NCI-H187 treated with DMSO at 0.1 percent for 48 hours (cell line): Measurements from ENCODE around the gene NRG3.

Source experiments
- DNase-seq: peaks from one replicate; lab custom pipeline; 2025; lab: John Stamatoyannopoulos, UW

NRG3 gene

DNA sequence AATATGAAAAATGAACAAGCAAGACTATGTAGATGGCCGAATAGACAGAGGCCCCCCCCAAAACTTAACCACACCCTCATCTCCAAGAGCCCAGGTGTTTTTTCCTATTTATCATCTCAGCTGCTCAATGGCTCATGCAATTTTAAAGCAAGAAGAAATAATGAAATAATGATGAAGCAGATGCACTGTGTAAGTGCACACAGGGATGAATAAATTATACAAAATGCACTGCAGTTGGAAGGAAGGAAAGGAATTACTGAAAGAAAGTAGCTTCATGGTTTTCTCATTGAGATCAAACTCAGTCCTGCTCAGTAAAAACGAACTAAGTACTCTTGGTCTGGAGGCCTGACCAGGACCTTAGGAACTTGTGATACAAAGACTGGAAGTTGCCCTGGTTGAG lies 810.1 kb downstream of the NRG3 start:
- no peak for DNase-seq

GRCh38 chr10:82691211-82691610 lies 816.2 kb downstream of the NRG3 start:
- no peak for DNase-seq

GRCh38 chr10:82692458-82692857 lies 817.5 kb downstream of the NRG3 start:
- no peak for DNase-seq

DNA sequence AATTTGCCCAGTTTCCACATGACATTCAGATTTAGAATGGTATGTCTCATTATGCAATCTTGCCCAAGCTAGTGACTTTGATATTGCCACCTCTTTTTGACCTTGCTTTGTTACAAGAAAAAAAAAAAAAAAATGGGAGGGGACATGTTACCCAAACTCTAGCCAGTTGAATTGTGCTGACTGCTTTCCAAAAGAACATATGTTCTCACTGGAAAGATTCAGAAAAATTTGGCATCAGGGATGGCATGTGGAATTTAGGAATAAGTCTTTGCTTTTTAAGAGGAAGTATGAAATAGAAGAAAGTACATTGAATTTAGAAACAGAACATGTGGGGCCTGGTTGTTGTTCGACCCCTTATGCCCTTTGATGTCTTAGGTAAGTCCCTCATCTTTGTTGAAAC lies 846.8 kb downstream of the NRG3 start:
- no peak for DNase-seq

GRCh38 chr10:82722273-82722672 lies 847.3 kb downstream of the NRG3 start:
- DNase-seq: no peak

- DNase-seq: no peak
These were observed 861.3 kb downstream of the NRG3 start for GRCh38 chr10:82736305-82736704.

DNA sequence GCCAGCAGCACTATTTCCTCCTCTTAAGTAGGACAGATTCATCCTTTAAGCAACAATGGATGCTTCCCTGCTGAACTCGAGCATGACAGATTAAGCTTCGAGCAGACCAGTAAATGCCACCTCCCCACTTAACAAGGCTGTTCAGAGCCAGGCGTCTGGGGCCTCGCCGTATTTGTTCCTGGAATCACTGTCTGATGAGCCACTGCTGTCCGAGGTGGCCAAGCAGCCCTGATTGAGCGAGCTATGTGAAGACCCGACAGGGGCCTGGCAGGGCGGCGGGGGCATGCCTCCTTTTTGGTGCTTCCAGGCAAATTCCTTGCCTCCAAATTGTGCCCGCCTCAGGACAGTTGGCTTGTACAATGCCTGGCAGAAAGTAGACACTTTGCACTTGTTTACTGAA lies 862.6 kb downstream of the NRG3 start:
- DNase-seq: no peak

DNA sequence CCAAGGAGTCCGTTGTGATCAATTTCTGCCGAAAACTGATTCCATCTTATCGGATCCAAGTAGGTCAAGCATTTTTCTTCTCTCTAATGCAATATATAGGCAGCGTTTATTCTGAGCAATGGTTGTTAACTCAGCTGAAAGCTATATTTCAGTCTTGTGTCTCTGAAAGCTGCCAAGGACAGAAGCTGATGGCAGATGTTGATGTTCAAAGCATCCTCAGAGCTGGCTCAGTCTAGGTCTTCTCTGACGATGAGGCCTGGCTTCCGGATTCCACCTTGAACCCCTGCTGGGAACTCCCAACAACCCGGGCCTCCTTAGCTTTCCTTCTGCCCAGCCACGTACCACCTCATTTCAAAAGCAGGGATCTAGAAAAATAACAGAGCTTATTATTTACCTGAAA lies 863.6 kb downstream of the NRG3 start:
- DNase-seq: no peak

- DNase-seq: no peak
These were observed 867.5 kb downstream of the NRG3 start for GRCh38 chr10:82742478-82742877.

- DNase-seq: no peak
These were observed 867.9 kb downstream of the NRG3 start for GRCh38 chr10:82742898-82743297.

DNA sequence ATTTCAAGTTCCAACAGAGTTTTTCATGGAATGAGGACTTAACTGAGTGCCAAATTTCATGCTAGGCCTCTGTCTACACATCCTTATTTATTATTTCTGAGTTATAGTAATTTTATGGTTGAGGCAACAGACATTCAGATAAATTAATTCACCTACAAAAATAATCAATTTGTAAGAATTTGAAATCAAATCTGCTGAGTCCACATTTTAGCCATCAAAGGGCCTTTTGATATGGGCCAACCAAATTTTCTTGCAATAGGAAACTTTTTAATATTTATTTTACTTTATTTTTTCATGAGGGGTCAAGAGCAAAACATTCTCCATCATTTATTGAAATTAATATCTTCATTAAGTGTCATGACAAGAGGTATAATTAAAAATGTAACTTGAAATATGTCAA lies 875.5 kb downstream of the NRG3 start:
- DNase-seq: no peak

DNA sequence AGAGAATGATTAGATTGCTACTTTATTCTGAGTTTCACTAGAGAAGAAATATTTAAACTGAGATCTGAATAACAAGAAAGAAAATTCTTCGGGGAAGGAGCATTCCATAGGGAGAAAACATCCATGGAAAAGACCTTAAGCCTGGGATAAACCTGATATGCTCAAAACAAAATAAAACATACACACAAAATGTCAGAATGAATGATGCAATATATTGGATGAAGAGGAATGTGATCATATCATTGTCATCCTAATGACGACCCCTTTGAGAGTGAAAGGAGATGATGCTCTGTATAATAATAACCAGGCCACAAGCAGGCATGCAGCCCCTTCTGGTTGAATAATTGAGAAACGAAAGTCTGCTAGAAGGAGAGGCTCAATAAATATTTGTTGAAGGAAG lies 882.4 kb downstream of the NRG3 start:
- DNase-seq: no peak

DNA sequence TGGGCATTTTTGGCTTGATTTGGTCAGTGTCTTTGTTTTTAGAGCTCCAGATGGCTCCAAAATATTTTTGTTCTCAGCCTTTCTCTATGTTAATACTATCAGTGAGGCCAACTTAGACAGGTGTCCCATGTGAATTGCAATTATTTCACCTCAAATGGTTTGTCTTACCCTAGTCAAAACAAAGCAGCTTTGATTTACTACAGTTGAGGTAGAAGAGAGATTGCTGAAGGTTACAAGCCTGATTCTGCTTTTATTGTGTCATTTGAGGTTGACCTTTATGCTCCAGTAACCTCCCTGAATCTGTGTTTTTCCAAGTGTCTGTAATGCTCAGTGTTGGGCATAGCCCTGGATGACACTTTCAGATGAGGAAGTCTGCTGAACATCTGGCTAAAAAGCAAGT lies 882.9 kb downstream of the NRG3 start:
- no peak for DNase-seq

GRCh38 chr10:82759050-82759449 lies 884.1 kb downstream of the NRG3 start:
- no peak for DNase-seq

GRCh38 chr10:82762641-82763040 lies 887.6 kb downstream of the NRG3 start:
- no peak for DNase-seq

DNA sequence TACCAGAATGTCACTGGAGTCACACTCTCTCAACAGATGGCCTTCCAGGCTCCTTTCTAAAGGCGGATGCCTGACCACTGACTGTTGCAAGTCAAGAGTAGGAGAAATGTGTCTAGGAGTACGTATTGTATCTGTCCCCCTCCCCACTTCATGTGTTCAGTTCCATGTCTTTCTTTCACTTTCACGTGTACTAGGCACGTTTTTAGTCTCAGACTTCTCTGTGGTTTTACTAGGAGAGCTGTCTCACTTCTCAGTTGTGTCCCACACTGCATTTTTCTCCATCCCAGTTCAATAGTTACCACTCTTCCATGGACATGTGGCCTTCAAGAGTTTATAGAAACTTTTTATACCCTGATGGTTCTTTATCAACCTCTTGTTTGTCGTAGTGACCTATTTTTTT lies 893.0 kb downstream of the NRG3 start:
- DNase-seq: no peak

- no peak for DNase-seq
These were observed 903.9 kb downstream of the NRG3 start for GRCh38 chr10:82778908-82779307.

- no peak for DNase-seq
These were observed 921.5 kb downstream of the NRG3 start for GRCh38 chr10:82796510-82796909.

- DNase-seq: no peak
These were observed 926.3 kb downstream of the NRG3 start for GRCh38 chr10:82801289-82801688.

GRCh38 chr10:82811621-82812020 lies 936.6 kb downstream of the NRG3 start:
- no peak for DNase-seq

- DNase-seq: no peak
These were observed 938.9 kb downstream of the NRG3 start for GRCh38 chr10:82813856-82814255.

DNA sequence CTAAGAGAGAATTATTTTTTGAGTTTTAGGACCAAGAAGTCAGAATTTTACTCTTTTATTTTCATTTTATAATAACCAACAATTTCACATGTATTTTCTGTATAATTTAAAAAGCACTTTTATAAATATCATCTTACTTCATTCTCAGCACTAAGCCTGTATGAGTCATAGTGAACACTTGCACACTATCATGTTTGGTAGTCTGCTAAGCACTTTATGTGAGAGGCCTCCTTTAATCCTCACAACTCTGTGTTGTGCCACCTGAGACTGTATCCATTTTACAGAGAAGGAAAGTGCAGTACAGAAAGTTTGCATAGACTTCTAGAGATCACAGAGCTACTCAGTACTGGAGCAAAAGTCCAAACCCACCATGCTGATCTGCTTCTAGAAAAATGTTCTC lies 939.6 kb downstream of the NRG3 start:
- no peak for DNase-seq

- no peak for DNase-seq
These were observed 940.7 kb downstream of the NRG3 start for GRCh38 chr10:82815680-82816079.

DNA sequence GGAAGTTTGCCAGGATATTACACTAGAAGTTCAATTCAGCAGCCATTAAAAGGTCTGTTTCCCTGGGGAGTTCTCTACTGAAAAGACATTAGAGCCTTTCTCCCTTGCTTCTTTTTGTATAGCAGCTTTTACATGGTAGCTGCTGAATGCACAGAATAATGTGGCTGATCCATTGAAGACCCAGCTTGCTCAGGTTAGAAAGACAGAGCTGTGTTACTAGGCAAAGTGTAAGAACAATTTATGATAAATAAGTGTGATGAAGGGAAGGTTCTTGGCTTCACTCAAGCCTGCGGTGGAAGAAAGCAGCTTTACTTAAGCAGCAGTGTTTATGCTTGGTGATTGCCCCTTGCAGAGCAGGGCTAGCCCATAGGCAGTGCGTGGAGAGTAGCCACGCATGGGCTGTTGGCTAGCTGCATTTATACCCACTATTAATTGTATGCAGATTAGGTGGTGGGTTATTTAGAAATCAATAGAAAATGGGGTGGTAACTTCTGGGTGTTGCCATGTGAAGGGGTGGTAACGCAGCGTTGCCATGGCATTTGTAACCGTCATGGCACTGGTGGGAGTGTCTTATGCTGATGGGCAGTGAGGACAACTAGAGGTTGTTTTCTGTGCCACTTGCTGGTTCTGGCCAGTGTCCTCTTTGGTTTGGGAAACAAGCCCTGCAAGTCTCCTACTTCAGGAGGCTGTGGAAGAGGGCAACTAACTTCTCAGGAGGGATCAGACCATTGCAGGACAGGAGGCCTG lies 942.9 kb downstream of the NRG3 start:
- no peak for DNase-seq

DNA sequence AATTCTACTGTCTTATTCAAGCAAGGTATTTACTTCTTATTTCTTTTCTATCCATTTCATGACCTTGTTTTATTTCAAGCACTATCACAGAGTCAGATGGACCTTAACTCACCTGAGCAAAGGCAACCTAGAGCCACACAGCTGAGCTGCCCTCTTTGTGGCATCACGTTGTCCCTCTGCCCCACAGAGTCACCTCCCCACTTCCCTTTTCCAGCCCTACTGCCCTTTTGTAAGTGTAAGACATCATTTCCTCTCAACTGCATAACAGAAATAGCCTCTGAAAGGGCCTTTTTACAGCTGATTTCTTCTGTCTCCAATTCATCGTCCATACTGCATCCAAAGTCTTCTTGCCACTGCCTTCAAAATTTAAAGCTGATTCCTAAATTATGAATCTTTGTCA lies 946.0 kb downstream of the NRG3 start:
- DNase-seq: no peak
